Colonic mucosa (tissue), 4 donors: ENCODE measurements around the gene ZNRF2. TPM values are rescaled to one million over a fixed set of nuclear protein-coding genes. Genes with fewer than 3 reads are reported as not detected.

Experiments
- DNase-seq: peaks from one replicate; pipeline ENCODE4 v3.0.0-alpha.2; 2020
- H3K27ac ChIP-seq: fragments of 200-600 bp; one replicate; pipeline ENCODE4 v1.8.0; 2021
- H3K27me3 ChIP-seq: fragments of 200-600 bp; one replicate; pipeline ENCODE4 v1.8.0; 2021
- H3K36me3 ChIP-seq: fragments of 200-600 bp; one replicate; pipeline ENCODE4 v1.8.0; 2021
- H3K4me1 ChIP-seq: fragments of 200-600 bp; one replicate; pipeline ENCODE4 v1.8.0; 2021; ENCODE audit warnings: mild to moderate bottlenecking
- H3K4me3 ChIP-seq: fragments of 200-600 bp; one replicate; pipeline ENCODE4 v1.8.0; 2021
- H3K9ac ChIP-seq, 2 donors: one replicate each; pipeline ENCODE4 v1.7.0; 2013; ENCODE audit warnings: control low read depth in 2 of 2, low read depth in 2 of 2, low read length in 2 of 2
- H3K9me3 ChIP-seq: fragments of 200-600 bp; one replicate; pipeline ENCODE4 v1.8.0; 2021
- CTCF ChIP-seq: fragments of 200-600 bp; IDR thresholded peaks from one replicate; pipeline ENCODE4 v1.8.0; 2022; ENCODE audit warnings: antibody characterized with exemption, mild to moderate bottlenecking
- intact Hi-C: fragments of 100-400 bp; cut with DNase I; formaldehyde crosslinking; loops from one replicate; pipeline ENCODE4 v1.14.1; 2022
- total RNA-seq, 2 donors: library from RNA; stranded (reverse); fragmentation: NEBNext Ultra II Directional in 1 of 2; extraction: Animal tissue kit (Norgen Biotek cat#: 25700) in 1 of 2; gene quantifications; one replicate each; pipeline ENCODE4 v1.2.1, GENCODE V29; 2021
- donor health status: healthy.
- donor health status: DM: no; HTN: no; CAD: no.
- donor health status: DM: no; HTN: no; CAD: no.

ZNRF2 gene
- total RNA-seq, 2 donors from 2014 or later: 42.4 to 45.9 TPM

- Histone ChIP-seq H3K4me1 (peaks cover 6% of the 10 kb centered on the region), H3K27me3 (no peaks in the 10 kb centered on the region), H3K36me3 (no peaks in the 10 kb centered on the region), H3K27ac (no peak overlapping the region), H3K4me3 (no peak overlapping the region), H3K9me3 (no peaks in the 10 kb centered on the region), H3K9ac (no peak overlapping the region)
- no peak for TF ChIP-seq CTCF
- intact Hi-C loops: no loop called here
- DNase-seq: no peak
These were observed 44.0 kb downstream of the ZNRF2 start for GRCh38 chr7:30328381-30328780.

GRCh38 chr7:30329716-30330115, 45.3 kb downstream of the ZNRF2 start:
- Histone ChIP-seq H3K9ac (no peak overlapping the region), H3K36me3 (no peaks in the 10 kb centered on the region), H3K27me3 (no peaks in the 10 kb centered on the region), H3K27ac (no peak overlapping the region), H3K4me1 (peaks cover 6% of the 10 kb centered on the region), H3K4me3 (no peak overlapping the region), H3K9me3 (no peaks in the 10 kb centered on the region)
- DNase-seq: no peak
- TF ChIP-seq CTCF: no peak
- intact Hi-C loops: no loop called here

- Histone ChIP-seq H3K27ac (no peak overlapping the region), H3K36me3 (no peaks in the 10 kb centered on the region), H3K9me3 (no peaks in the 10 kb centered on the region), H3K4me3 (no peak overlapping the region), H3K4me1 (peaks cover 6% of the 10 kb centered on the region), H3K9ac (peak overlapping the region in 1 of 2 donors; percentile 21), H3K27me3 (no peaks in the 10 kb centered on the region)
- no peak for DNase-seq
- intact Hi-C loops: no loop called here
- TF ChIP-seq CTCF: no peak
These were observed 46.0 kb downstream of the ZNRF2 start for GRCh38 chr7:30330134-30331111.

- peak; percentile 60 for DNase-seq
- intact Hi-C loops: no loop called here
These were observed 46.9 kb downstream of the ZNRF2 start for GRCh38 chr7:30331338-30331737.

GRCh38 chr7:30332549-30332948, 48.2 kb downstream of the ZNRF2 start:
- no peak for DNase-seq
- Histone ChIP-seq H3K9ac (no peak overlapping the region), H3K4me3 (no peak overlapping the region), H3K36me3 (no peaks in the 10 kb centered on the region), H3K27me3 (no peaks in the 10 kb centered on the region), H3K4me1 (peaks cover 6% of the 10 kb centered on the region), H3K27ac (no peak overlapping the region), H3K9me3 (no peaks in the 10 kb centered on the region)
- intact Hi-C loops: no loop called here
- no peak for TF ChIP-seq CTCF

More at GRCh38 chr7:30331338-30331737, 46.9 kb downstream of the ZNRF2 start:
- H3K27ac ChIP-seq: no peak overlapping the region
- H3K4me3 ChIP-seq: no peak overlapping the region
- no peak overlapping the region for H3K9ac ChIP-seq
- no peaks in the 10 kb centered on the region for H3K9me3 ChIP-seq
- peaks cover 6% of the 10 kb centered on the region for H3K4me1 ChIP-seq
- H3K36me3 ChIP-seq: no peaks in the 10 kb centered on the region
- no peaks in the 10 kb centered on the region for H3K27me3 ChIP-seq
- no peak for TF ChIP-seq CTCF
